Gastroesophageal sphincter (tissue), 4 donors: Measurements from ENCODE around the gene LOXL4. TPM values are rescaled to one million over a fixed set of nuclear protein-coding genes. Genes with fewer than 3 reads are reported as not detected.

Source experiments
- ATAC-seq: fragments of 150-250 bp; one replicate; pipeline ENCODE4 v1.9.1; 2016; ENCODE audit warnings: mild to moderate bottlenecking, moderate library complexity
- H3K27ac ChIP-seq, 4 donors: fragments of 200-600 bp; sonication (generic) in 3 of 4; 1 replicate in 3 of 4; 2 replicates in 1 of 4; pipeline ENCODE4 v1.5.1; 2016 to 2019
- H3K27me3 ChIP-seq: fragments of 200-600 bp; sonication (generic); one replicate; pipeline ENCODE4 v1.5.1; 2019
- H3K36me3 ChIP-seq, 2 donors: fragments of 200-600 bp; sonication (generic); one replicate each; pipeline ENCODE4 v1.5.1; 2019; ENCODE audit warnings: control low read depth in 1 of 2
- H3K4me1 ChIP-seq, 3 donors: fragments of 200-600 bp; sonication (generic); 1 replicate in 2 of 3; 2 replicates in 1 of 3; pipeline ENCODE4 v1.5.1; 2016 to 2019; ENCODE audit warnings: control low read depth in 2 of 3
- H3K4me3 ChIP-seq, 2 donors: fragments of 200-600 bp; sonication (generic); one replicate each; pipeline ENCODE4 v1.5.1; 2019; ENCODE audit warnings: mild to moderate bottlenecking in 1 of 2, moderate library complexity in 1 of 2
- H3K9me3 ChIP-seq, 3 donors: fragments of 200-600 bp; sonication (generic); one replicate each; pipeline ENCODE4 v1.5.1; 2017 to 2019; ENCODE audit warnings: control low read depth in 2 of 3
- CTCF ChIP-seq, 4 experiments: fragments of 200-600 bp in 2 of 4; fragments of 450-650 bp in 2 of 4; sonication (generic) in 1 of 4; IDR thresholded peaks; one replicate each; pipeline ENCODE4 v1.5.1; 2017 to 2019; ENCODE audit warnings: antibody characterized with exemption in 4 of 4, mild to moderate bottlenecking in 2 of 4, moderate library complexity in 2 of 4
- EP300 ChIP-seq: sonication (generic); formaldehyde crosslinking; IDR thresholded peaks from one replicate; pipeline ENCODE4 v1.6.1; 2017; ENCODE audit warnings: antibody characterized with exemption, mild to moderate bottlenecking
- POLR2A ChIP-seq, 2 donors: fragments of 450-650 bp; IDR thresholded peaks; one replicate each; pipeline ENCODE4 v1.6.1; 2017; ENCODE audit warnings: antibody characterized with exemption in 2 of 2, mild to moderate bottlenecking in 2 of 2, moderate library complexity in 1 of 2
- POLR2AphosphoS5 ChIP-seq: sonication (generic); formaldehyde crosslinking; IDR thresholded peaks from one replicate; pipeline ENCODE4 v1.6.1; 2017; ENCODE audit warnings: antibody characterized with exemption
- WGBS, 2 donors: methylation state at CpG; one replicate each; pipeline ENCODE4 v1.1.5; 2018; ENCODE audit warnings: low coverage in 1 of 2; 5-methylcytosine and 5-hydroxymethylcytosine counted together
- total RNA-seq, 4 donors: library from RNA; depleted of rRNA; stranded (reverse); fragments of >200 nt; gene quantifications; one replicate each; pipeline ENCODE4 v1.1.0, GENCODE V29; 2016

Gene LOXL4
- total RNA-seq, 4 donors from 2014 or later: 10.6 to 20.7 (median 16.3) TPM

GRCh38 chr10:98307916-98308541, 40.0 kb upstream of the LOXL4 start:
- ATAC-seq: no peak

GRCh38 chr10:98306501-98306900, 38.5 kb upstream of the LOXL4 start:
- H3K36me3 ChIP-seq: no peaks in the 10 kb centered on the region
- H3K27me3 ChIP-seq: peaks cover 7% of the 10 kb centered on the region
- H3K4me3 ChIP-seq: no peak overlapping the region
- no peak overlapping the region for H3K27ac ChIP-seq
- no peaks in the 10 kb centered on the region for H3K9me3 ChIP-seq
- 67 to 87% methylated on average over 3 of the region's 4 CpGs for WGBS, 2 donors
- H3K4me1 ChIP-seq: peaks cover 0 to 21% (median 6%) of the 10 kb centered on the region in 3 donors
- TF ChIP-seq EP300 (no peak), POLR2A (IDR thresholded peaks at IDR 0.05) (no peak), POLR2AphosphoS5 (no peak), CTCF (IDR thresholded peaks at IDR 0.05) (no peak)
- no peak for ATAC-seq

More at GRCh38 chr10:98307916-98308541, 40.0 kb upstream of the LOXL4 start:
- 82 to 94% methylated on average over 3 to 10 of the region's 11 CpGs for WGBS, 2 donors
- H3K4me1 ChIP-seq: peaks cover 0 to 11% (median 6%) of the 10 kb centered on the region in 3 donors
- H3K4me3 ChIP-seq: no peak overlapping the region
- TF ChIP-seq POLR2A (IDR thresholded peaks at IDR 0.05): no peak
- no peak for TF ChIP-seq POLR2AphosphoS5
- no peak for TF ChIP-seq EP300
- TF ChIP-seq CTCF (IDR thresholded peaks at IDR 0.05): no peak
- no peaks in the 10 kb centered on the region for H3K9me3 ChIP-seq
- no peaks in the 10 kb centered on the region for H3K27me3 ChIP-seq
- no peak overlapping the region for H3K27ac ChIP-seq
- H3K36me3 ChIP-seq: no peaks in the 10 kb centered on the region

- Histone ChIP-seq H3K9me3 (no peaks in the 10 kb centered on the region), H3K27me3 (peaks cover 12% of the 10 kb centered on the region), H3K4me1 (peaks cover 0 to 10% (median 0%) of the 10 kb centered on the region in 3 donors), H3K36me3 (no peaks in the 10 kb centered on the region), H3K4me3 (no peak overlapping the region), H3K27ac (no peak overlapping the region)
- ATAC-seq: no peak
- TF ChIP-seq CTCF (IDR thresholded peaks at IDR 0.05) (no peak), EP300 (no peak), POLR2AphosphoS5 (no peak), POLR2A (IDR thresholded peaks at IDR 0.05) (no peak)
These were observed 35.6 kb upstream of the LOXL4 start for GRCh38 chr10:98303569-98303968.

- peaks cover 12% of the 10 kb centered on the region for H3K27me3 ChIP-seq
- peaks cover 0 to 10% (median 0%) of the 10 kb centered on the region in 3 donors for H3K4me1 ChIP-seq
- WGBS, 2 donors: 62% methylated on average over 2 to 3 of the region's 4 CpGs
- TF ChIP-seq CTCF (IDR thresholded peaks at IDR 0.05): no peak
- no peak for TF ChIP-seq POLR2A (IDR thresholded peaks at IDR 0.05)
- TF ChIP-seq POLR2AphosphoS5: no peak
- no peak for TF ChIP-seq EP300
- H3K4me3 ChIP-seq: no peak overlapping the region
- ATAC-seq: peak; percentile 43
- no peaks in the 10 kb centered on the region for H3K9me3 ChIP-seq
- no peak overlapping the region for H3K27ac ChIP-seq
- H3K36me3 ChIP-seq: no peaks in the 10 kb centered on the region
These were observed 34.9 kb upstream of the LOXL4 start for GRCh38 chr10:98302741-98303365.
